Measurements from ENCODE around the gene SDCBP2. TPM values are rescaled to one million over a fixed set of nuclear protein-coding genes. Genes with fewer than 3 reads are reported as not detected.

The SDCBP2 gene
- total and polyA plus RNA-seq, 2 of the 13 experiments (the other 11 are each of a cell fraction or from before 2014, with no cell fraction given) = 1.2 to 2.4 TPM

GRCh38 chr20:1313236-1313964 is 15.5 kb downstream of the SDCBP2 start (continued):
- TF ChIP-seq ZFX (CRISPR knock-in tag; IDR thresholded peaks at IDR 0.05; ENCODE audit: low read depth) (peak; percentile 26; the same call in 1 of the 2 replicates), RARA (CRISPR knock-in tag; IDR thresholded peaks at IDR 0.05) (0 out of 2 replicates have a peak, but pooled peaks have one; percentile 8), ZNF317 (CRISPR knock-in tag; IDR thresholded peaks at IDR 0.05) (no peak), ZNF577 (CRISPR knock-in tag; IDR thresholded peaks at IDR 0.05; ENCODE audit: borderline replicate concordance, low read depth) (no peak), YEATS4 (CRISPR knock-in tag; IDR thresholded peaks at IDR 0.05; ENCODE audit: borderline replicate concordance) (peak; percentile 53; the same call in 1 of the 2 replicates), CBX5 (CRISPR knock-in tag; IDR thresholded peaks at IDR 0.05; ENCODE audit: borderline replicate concordance) (no peak; the same call in 1 of the 2 replicates), MTA3 (CRISPR knock-in tag; IDR thresholded peaks at IDR 0.05) (no peak), ZSCAN12 (CRISPR knock-in tag; IDR thresholded peaks at IDR 0.05) (0 out of 2 replicates have a peak, but pooled peaks have one; percentile 56), EEA1 (CRISPR knock-in tag; IDR thresholded peaks at IDR 0.05; ENCODE audit: borderline replicate concordance) (peak; percentile 54; the same call in 1 of the 2 replicates), CAMTA2 (CRISPR knock-in tag; IDR thresholded peaks at IDR 0.05; ENCODE audit: borderline replicate concordance) (no peak), SIX1 (CRISPR knock-in tag; IDR thresholded peaks at IDR 0.05; ENCODE audit: borderline replicate concordance) (no peak), TFDP1 (CRISPR knock-in tag; IDR thresholded peaks at IDR 0.05; ENCODE audit: borderline replicate concordance) (peak; percentile 45; the same call in 1 of the 2 replicates), ZBTB14 (CRISPR knock-in tag; IDR thresholded peaks at IDR 0.05) (no peak), ZBTB7A (CRISPR knock-in tag; IDR thresholded peaks at IDR 0.05) (no peak), NFATC3 (CRISPR knock-in tag; IDR thresholded peaks at IDR 0.05) (no peak), ZNF501 (CRISPR knock-in tag; IDR thresholded peaks at IDR 0.05) (peak; percentile 76), GABPA (IDR thresholded peaks at IDR 0.05; ENCODE audit: low read depth, low read length) (no peak), GABPA (CRISPR knock-in tag; IDR thresholded peaks at IDR 0.05; ENCODE audit: low read depth) (peak; percentile 60), GATAD2A (CRISPR knock-in tag; IDR thresholded peaks at IDR 0.05) (peak; percentile 60), AHR (CRISPR knock-in tag; IDR thresholded peaks at IDR 0.05) (peak; percentile 82)
- TF ChIP-seq, protein P1, sequence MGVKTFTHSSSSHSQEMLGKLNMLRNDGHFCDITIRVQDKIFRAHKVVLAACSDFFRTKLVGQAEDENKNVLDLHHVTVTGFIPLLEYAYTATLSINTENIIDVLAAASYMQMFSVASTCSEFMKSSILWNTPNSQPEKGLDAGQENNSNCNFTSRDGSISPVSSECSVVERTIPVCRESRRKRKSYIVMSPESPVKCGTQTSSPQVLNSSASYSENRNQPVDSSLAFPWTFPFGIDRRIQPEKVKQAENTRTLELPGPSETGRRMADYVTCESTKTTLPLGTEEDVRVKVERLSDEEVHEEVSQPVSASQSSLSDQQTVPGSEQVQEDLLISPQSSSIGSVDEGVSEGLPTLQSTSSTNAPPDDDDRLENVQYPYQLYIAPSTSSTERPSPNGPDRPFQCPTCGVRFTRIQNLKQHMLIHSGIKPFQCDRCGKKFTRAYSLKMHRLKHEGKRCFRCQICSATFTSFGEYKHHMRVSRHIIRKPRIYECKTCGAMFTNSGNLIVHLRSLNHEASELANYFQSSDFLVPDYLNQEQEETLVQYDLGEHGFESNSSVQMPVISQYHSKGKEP (CRISPR knock-in tag; IDR thresholded peaks at IDR 0.05) = peak; percentile 54; the same call in 1 of the 2 replicates
- TF ChIP-seq, protein P2, sequence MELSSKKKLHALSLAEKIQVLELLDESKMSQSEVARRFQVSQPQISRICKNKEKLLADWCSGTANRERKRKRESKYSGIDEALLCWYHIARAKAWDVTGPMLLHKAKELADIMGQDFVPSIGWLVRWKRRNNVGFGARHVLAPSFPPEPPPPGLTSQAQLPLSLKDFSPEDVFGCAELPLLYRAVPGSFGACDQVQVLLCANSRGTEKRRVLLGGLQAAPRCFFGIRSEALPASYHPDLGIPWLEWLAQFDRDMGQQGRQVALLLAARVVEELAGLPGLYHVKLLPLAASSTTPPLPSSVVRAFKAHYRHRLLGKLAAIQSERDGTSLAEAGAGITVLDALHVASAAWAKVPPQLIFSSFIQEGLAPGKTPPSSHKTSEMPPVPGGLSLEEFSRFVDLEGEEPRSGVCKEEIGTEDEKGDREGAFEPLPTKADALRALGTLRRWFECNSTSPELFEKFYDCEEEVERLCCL (CRISPR knock-in tag; IDR thresholded peaks at IDR 0.05; ENCODE audit: borderline replicate concordance) = no peak
- TF ChIP-seq, protein P3, sequence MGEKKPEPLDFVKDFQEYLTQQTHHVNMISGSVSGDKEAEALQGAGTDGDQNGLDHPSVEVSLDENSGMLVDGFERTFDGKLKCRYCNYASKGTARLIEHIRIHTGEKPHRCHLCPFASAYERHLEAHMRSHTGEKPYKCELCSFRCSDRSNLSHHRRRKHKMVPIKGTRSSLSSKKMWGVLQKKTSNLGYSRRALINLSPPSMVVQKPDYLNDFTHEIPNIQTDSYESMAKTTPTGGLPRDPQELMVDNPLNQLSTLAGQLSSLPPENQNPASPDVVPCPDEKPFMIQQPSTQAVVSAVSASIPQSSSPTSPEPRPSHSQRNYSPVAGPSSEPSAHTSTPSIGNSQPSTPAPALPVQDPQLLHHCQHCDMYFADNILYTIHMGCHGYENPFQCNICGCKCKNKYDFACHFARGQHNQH (CRISPR knock-in tag; IDR thresholded peaks at IDR 0.05) = peak; percentile 60
